Neural cell (in vitro differentiated cells): ENCODE results near the gene RNASE7. TPM values are rescaled to one million over a fixed set of nuclear protein-coding genes. Genes with fewer than 3 reads are reported as not detected.

Experiments
- H2AFZ ChIP-seq: fragments of 200-600, 300-800 bp; sonication (generic), shearing (Covaris generic); 2 replicates; pipeline ENCODE4 v1.6.0; 2014; ENCODE audit warnings: low read depth, mild to moderate bottlenecking, antibody characterized with exemption, low read length, moderate library complexity
- H3F3A ChIP-seq: fragments of 200-600 bp; shearing (Covaris generic); 2 replicates; pipeline ENCODE4 v1.6.1; 2016; ENCODE audit warnings: mild to moderate bottlenecking, moderate library complexity, mixed read lengths, antibody characterized with exemption, low read length; ENCODE audit not compliant: insufficient read depth, poor library complexity, severe bottlenecking
- H3K27ac ChIP-seq: fragments of 200-600, 300-800 bp; sonication (generic), shearing (Covaris generic); 2 replicates; pipeline ENCODE4 v1.5.1; 2014; ENCODE audit warnings: mild to moderate bottlenecking, low read length, moderate library complexity
- H3K27me3 ChIP-seq: fragments of 300-800, 200-600 bp; sonication (generic), shearing (Covaris generic); 2 replicates; pipeline ENCODE4 v1.6.0; 2014; ENCODE audit warnings: mild to moderate bottlenecking, low read depth, low read length, moderate library complexity; ENCODE audit not compliant: insufficient read depth
- H3K36me3 ChIP-seq: fragments of 300-800, 200-600 bp; sonication (generic), shearing (Covaris generic); 2 replicates; pipeline ENCODE4 v1.5.1; 2014; ENCODE audit warnings: mild to moderate bottlenecking, antibody characterized with exemption, low read length, moderate library complexity; ENCODE audit not compliant: insufficient read depth
- H3K4me2 ChIP-seq: fragments of 300-800, 200-600 bp; sonication (generic), shearing (Covaris generic); 2 replicates; pipeline ENCODE4 v1.6.0; 2014; ENCODE audit warnings: mild to moderate bottlenecking, low read length
- H3K4me3 ChIP-seq: fragments of 300-800, 200-600 bp; sonication (generic), shearing (Covaris generic); 2 replicates; pipeline ENCODE4 v1.5.1; 2014; ENCODE audit warnings: mild to moderate bottlenecking, low read length, moderate library complexity
- H3K79me2 ChIP-seq: fragments of 200-600 bp; shearing (Covaris generic); replicated peaks from 2 replicates; pipeline ENCODE4 v1.6.0; 2014; ENCODE audit warnings: mild to moderate bottlenecking, low read length, moderate library complexity; ENCODE audit not compliant: insufficient read depth
- H3K9ac ChIP-seq: fragments of 300-800, 200-600 bp; sonication (generic), shearing (Covaris generic); 2 replicates; pipeline ENCODE4 v1.6.1; 2016; ENCODE audit warnings: mild to moderate bottlenecking, low read length, mixed read lengths
- H3K9me2 ChIP-seq: fragments of 200-600 bp; shearing (Covaris generic); 2 replicates; pipeline ENCODE4 v1.6.1; 2016; ENCODE audit warnings: mild to moderate bottlenecking, low read length, mixed read lengths; ENCODE audit not compliant: insufficient read depth
- H3K9me3 ChIP-seq: fragments of 200-600, 300-800 bp; sonication (generic), shearing (Covaris generic); 2 replicates; pipeline ENCODE4 v1.6.1; 2016; ENCODE audit warnings: mild to moderate bottlenecking, mixed run types, low read length, moderate library complexity, mixed read lengths
- H4K20me1 ChIP-seq: fragments of 200-600 bp; shearing (Covaris generic); 2 replicates; pipeline ENCODE4 v1.6.1; 2016; ENCODE audit warnings: mild to moderate bottlenecking, mixed run types; ENCODE audit not compliant: insufficient read depth
- EP300 ChIP-seq: fragments of 450-650 bp; conservative IDR thresholded peaks from 2 replicates; pipeline ENCODE4 v1.6.1; 2014; ENCODE audit warnings: antibody characterized with exemption, mild to moderate bottlenecking, moderate library complexity; ENCODE audit not compliant: poor library complexity, severe bottlenecking
- EZH2 ChIP-seq: fragments of 200-600, 300-800 bp; shearing (Covaris generic), sonication (generic); IDR thresholded peaks from 2 replicates; pipeline ENCODE4 v1.6.1; 2014; ENCODE audit warnings: antibody characterized with exemption, low read length, borderline replicate concordance, mild to moderate bottlenecking; ENCODE audit not compliant: insufficient read depth, poor library complexity, severe bottlenecking
- MXI1 ChIP-seq: fragments of 450-650 bp; conservative IDR thresholded peaks from 2 replicates; pipeline ENCODE4 v1.6.1; 2014; ENCODE audit warnings: antibody characterized with exemption, mild to moderate bottlenecking; ENCODE audit not compliant: poor library complexity, severe bottlenecking
- POLR2AphosphoS5 ChIP-seq: IDR thresholded peaks from 2 replicates; pipeline ENCODE4 v1.6.1; 2012
- RAD21 ChIP-seq: fragments of 450-650 bp; conservative IDR thresholded peaks from 2 replicates; pipeline ENCODE4 v1.6.1; 2014; ENCODE audit warnings: antibody characterized with exemption, mild to moderate bottlenecking, moderate library complexity
- SMC3 ChIP-seq: fragments of 450-650 bp; conservative IDR thresholded peaks from 2 replicates; pipeline ENCODE4 v1.6.1; 2014; ENCODE audit warnings: antibody characterized with exemption, mild to moderate bottlenecking, moderate library complexity; ENCODE audit not compliant: poor library complexity
- TAF1 ChIP-seq: IDR thresholded peaks from 2 replicates; pipeline ENCODE4 v1.6.1; 2012; ENCODE audit warnings: low read depth
- polyA plus RNA-seq: library from polyadenylated mRNA; depleted of rRNA; stranded (reverse); fragments of >200 nt; gene quantifications from 2 replicates; pipeline ENCODE4 v1.2.3, GENCODE V29; 2014
- TF ChIP-seq, protein P1 (sequence below): fragments of 450-650 bp; IDR thresholded peaks from 2 replicates; pipeline ENCODE4 v1.5.1; 2014; ENCODE audit warnings: antibody characterized with exemption, mild to moderate bottlenecking, moderate library complexity; ENCODE audit not compliant: poor library complexity, severe bottlenecking
- TF ChIP-seq, protein P2 (sequence below): IDR thresholded peaks from 2 replicates; pipeline ENCODE4 v1.6.1; 2012; ENCODE audit warnings: borderline replicate concordance

The RNASE7 gene
- polyA plus RNA-seq, 1 donor from 2014 or later, result not detected

DNA sequence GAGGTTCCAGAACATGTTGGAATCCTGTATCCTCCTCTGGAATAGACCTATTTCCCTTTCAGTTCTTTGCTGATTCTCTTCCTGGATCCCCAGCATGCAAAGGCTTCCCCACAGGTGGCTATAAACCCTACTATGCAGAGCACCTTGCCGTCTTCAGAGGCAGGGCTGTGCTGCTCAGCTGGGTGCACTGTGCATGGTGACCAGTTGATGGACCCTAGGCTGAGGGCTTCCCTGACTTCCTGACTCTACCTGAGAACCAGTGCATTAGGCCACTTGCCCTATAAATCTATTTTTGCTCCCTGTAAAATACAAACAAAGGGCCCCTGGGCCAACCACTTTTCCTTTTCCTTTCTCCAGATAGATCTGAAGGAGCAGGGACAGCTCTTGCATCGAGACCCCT lies 42.2 kb downstream of the RNASE7 start:
- H3K9ac ChIP-seq, result no peak overlapping the region
- no peak overlapping the region for H3K27ac ChIP-seq
- H4K20me1 ChIP-seq, result no peaks in the 10 kb centered on the region
- no peak overlapping the region for H3K4me3 ChIP-seq
- no peak overlapping the region for H2AFZ ChIP-seq
- no peaks in the 10 kb centered on the region for H3K9me2 ChIP-seq
- peaks cover 22% of the 10 kb centered on the region for H3F3A ChIP-seq
- H3K36me3 ChIP-seq, result peaks cover 8% of the 10 kb centered on the region
- H3K79me2 ChIP-seq, result no peaks in the 10 kb centered on the region
- H3K27me3 ChIP-seq, result no peaks in the 10 kb centered on the region
- no peak overlapping the region for H3K4me2 ChIP-seq
- TF ChIP-seq SMC3 (no peak), EP300 (no peak), MXI1 (no peak), EZH2 (no peak), POLR2AphosphoS5 (no peak), TAF1 (no peak), RAD21 (no peak)
- TF ChIP-seq, protein P1, sequence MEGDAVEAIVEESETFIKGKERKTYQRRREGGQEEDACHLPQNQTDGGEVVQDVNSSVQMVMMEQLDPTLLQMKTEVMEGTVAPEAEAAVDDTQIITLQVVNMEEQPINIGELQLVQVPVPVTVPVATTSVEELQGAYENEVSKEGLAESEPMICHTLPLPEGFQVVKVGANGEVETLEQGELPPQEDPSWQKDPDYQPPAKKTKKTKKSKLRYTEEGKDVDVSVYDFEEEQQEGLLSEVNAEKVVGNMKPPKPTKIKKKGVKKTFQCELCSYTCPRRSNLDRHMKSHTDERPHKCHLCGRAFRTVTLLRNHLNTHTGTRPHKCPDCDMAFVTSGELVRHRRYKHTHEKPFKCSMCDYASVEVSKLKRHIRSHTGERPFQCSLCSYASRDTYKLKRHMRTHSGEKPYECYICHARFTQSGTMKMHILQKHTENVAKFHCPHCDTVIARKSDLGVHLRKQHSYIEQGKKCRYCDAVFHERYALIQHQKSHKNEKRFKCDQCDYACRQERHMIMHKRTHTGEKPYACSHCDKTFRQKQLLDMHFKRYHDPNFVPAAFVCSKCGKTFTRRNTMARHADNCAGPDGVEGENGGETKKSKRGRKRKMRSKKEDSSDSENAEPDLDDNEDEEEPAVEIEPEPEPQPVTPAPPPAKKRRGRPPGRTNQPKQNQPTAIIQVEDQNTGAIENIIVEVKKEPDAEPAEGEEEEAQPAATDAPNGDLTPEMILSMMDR, result no peak
- TF ChIP-seq, protein P2, sequence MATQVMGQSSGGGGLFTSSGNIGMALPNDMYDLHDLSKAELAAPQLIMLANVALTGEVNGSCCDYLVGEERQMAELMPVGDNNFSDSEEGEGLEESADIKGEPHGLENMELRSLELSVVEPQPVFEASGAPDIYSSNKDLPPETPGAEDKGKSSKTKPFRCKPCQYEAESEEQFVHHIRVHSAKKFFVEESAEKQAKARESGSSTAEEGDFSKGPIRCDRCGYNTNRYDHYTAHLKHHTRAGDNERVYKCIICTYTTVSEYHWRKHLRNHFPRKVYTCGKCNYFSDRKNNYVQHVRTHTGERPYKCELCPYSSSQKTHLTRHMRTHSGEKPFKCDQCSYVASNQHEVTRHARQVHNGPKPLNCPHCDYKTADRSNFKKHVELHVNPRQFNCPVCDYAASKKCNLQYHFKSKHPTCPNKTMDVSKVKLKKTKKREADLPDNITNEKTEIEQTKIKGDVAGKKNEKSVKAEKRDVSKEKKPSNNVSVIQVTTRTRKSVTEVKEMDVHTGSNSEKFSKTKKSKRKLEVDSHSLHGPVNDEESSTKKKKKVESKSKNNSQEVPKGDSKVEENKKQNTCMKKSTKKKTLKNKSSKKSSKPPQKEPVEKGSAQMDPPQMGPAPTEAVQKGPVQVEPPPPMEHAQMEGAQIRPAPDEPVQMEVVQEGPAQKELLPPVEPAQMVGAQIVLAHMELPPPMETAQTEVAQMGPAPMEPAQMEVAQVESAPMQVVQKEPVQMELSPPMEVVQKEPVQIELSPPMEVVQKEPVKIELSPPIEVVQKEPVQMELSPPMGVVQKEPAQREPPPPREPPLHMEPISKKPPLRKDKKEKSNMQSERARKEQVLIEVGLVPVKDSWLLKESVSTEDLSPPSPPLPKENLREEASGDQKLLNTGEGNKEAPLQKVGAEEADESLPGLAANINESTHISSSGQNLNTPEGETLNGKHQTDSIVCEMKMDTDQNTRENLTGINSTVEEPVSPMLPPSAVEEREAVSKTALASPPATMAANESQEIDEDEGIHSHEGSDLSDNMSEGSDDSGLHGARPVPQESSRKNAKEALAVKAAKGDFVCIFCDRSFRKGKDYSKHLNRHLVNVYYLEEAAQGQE, result no peak
- H3K9me3 ChIP-seq, result no peaks in the 10 kb centered on the region

DNA sequence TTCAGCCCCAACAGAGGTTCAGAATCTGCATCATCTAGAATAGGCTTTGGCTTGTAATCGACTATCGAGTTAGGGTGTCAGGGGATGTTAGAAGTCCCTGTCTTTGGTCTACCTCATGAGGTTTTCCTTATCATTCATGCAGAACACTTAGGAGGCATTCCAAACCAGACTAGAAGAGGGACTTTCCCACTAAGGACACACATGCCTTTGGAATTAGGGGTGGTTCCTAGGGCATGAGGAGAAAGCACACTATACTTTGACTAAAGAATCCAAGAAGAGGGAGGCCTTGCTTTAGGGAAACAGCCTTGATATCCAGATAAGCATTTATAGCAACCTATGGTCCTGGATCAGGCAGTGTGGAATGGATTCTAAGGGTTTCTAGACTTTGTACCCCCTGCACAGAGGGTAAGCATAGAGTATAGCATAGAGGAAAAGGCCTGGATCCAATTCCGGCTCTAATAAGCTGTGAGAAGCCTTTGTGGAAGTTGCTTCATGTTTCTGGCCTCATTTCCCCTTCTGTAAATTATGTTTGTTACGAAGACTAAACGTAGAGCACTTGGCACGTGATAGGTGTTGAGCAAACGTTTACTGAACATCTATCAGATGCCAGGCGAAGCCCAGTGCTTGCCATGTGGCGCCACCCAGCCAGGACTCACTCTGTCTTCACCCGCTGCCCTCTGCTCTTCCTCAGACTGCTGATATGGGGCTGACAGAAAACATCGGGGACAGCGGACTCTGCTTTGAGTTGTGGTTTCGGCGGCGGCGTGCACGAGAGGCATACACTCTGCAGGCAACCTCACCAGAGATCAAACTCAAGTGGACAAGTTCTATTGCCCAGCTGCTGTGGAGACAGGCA lies 43.1 kb downstream of the RNASE7 start:
- Histone ChIP-seq H3K79me2 (peaks cover 4% of the 10 kb centered on the region), H2AFZ (no peak overlapping the region), H3K4me2 (no peak overlapping the region), H3K9me3 (no peaks in the 10 kb centered on the region), H4K20me1 (no peaks in the 10 kb centered on the region), H3K36me3 (peaks cover 8% of the 10 kb centered on the region), H3K9me2 (no peaks in the 10 kb centered on the region), H3K9ac (no peak overlapping the region), H3K4me3 (no peak overlapping the region), H3K27ac (no peak overlapping the region), H3K27me3 (no peaks in the 10 kb centered on the region), H3F3A (peaks cover 22% of the 10 kb centered on the region)
- TF ChIP-seq MXI1 (no peak), TAF1 (no peak), EZH2 (no peak), SMC3 (no peak), RAD21 (no peak), POLR2AphosphoS5 (no peak), EP300 (no peak)
- TF ChIP-seq, protein P1, result no peak
- TF ChIP-seq, protein P2, result no peak
